Progenitor cell of endocrine pancreas (in vitro differentiated cells): ENCODE results near the gene RTKN. TPM values are rescaled to one million over a fixed set of nuclear protein-coding genes. Genes with fewer than 3 reads are reported as not detected.

ENCODE experiments used
- DNase-seq: peaks from one replicate; pipeline ENCODE4 v3.0.0; 2021; ENCODE audit warnings: low spot score; ENCODE audit not compliant: unreplicated experiment
- H3K27ac Mint-ChIP-seq: 2 replicates; pipeline ENCODE4 v1.8.0; 2021; ENCODE audit warnings: mild to moderate bottlenecking, moderate library complexity, mixed read lengths
- H3K27me3 Mint-ChIP-seq: 2 replicates; pipeline ENCODE4 v1.8.0; 2021; ENCODE audit warnings: mixed read lengths
- H3K36me3 Mint-ChIP-seq: 2 replicates; pipeline ENCODE4 v1.8.0; 2022; ENCODE audit warnings: mixed read lengths; ENCODE audit not compliant: insufficient read depth
- H3K4me1 Mint-ChIP-seq: 2 replicates; pipeline ENCODE4 v1.8.0; 2021; ENCODE audit warnings: low read depth, mixed read lengths
- H3K4me3 Mint-ChIP-seq: 2 replicates; pipeline ENCODE4 v1.8.0; 2021; ENCODE audit warnings: low read depth, mild to moderate bottlenecking, moderate library complexity, mixed read lengths
- H3K9me3 Mint-ChIP-seq: 2 replicates; pipeline ENCODE4 v1.8.0; 2021; ENCODE audit warnings: low read depth, mixed read lengths
- total RNA-seq: library from RNA; stranded (reverse); gene quantifications from 2 replicates; pipeline ENCODE4 v1.2.1, GENCODE V29; 2021
- TF ChIP-seq, protein P1 (sequence below): fragments of 200-600 bp; sonication (generic); IDR thresholded peaks from one replicate; pipeline ENCODE4 v1.5.0; 2021; ENCODE audit warnings: antibody characterized with exemption, mild to moderate bottlenecking; ENCODE audit not compliant: unreplicated experiment

Gene RTKN
- total RNA-seq, 1 donor from 2014 or later, result 129 TPM

DNA sequence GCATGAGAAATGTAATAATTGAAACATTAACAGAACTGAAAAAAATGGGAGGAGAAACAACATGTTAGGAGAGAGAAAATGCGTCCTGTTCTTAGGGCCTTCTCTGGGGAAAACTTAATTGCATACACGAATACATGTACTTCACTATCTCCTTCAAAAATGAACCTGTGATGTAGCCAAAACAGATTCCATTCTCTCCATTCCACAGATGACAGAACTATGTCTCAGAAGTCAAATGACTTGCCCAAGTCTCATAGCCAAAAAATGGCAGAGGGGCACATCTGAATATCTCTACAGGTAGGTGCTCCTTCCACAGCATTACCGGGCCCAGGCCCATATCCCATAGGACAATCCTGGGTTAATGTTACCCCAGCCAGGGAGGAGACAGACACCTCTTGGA is 57.7 kb downstream of the RTKN start:
- Mint-ChIP-seq H3K36me3 (no peaks in the 10 kb centered on the region), H3K27ac (no peak overlapping the region), H3K4me3 (no peak overlapping the region), H3K9me3 (no peaks in the 10 kb centered on the region), H3K27me3 (no peaks in the 10 kb centered on the region), H3K4me1 (peaks cover 11% of the 10 kb centered on the region)
- DNase-seq, result no peak
- TF ChIP-seq, protein P1, sequence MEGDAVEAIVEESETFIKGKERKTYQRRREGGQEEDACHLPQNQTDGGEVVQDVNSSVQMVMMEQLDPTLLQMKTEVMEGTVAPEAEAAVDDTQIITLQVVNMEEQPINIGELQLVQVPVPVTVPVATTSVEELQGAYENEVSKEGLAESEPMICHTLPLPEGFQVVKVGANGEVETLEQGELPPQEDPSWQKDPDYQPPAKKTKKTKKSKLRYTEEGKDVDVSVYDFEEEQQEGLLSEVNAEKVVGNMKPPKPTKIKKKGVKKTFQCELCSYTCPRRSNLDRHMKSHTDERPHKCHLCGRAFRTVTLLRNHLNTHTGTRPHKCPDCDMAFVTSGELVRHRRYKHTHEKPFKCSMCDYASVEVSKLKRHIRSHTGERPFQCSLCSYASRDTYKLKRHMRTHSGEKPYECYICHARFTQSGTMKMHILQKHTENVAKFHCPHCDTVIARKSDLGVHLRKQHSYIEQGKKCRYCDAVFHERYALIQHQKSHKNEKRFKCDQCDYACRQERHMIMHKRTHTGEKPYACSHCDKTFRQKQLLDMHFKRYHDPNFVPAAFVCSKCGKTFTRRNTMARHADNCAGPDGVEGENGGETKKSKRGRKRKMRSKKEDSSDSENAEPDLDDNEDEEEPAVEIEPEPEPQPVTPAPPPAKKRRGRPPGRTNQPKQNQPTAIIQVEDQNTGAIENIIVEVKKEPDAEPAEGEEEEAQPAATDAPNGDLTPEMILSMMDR, result no peak

DNA sequence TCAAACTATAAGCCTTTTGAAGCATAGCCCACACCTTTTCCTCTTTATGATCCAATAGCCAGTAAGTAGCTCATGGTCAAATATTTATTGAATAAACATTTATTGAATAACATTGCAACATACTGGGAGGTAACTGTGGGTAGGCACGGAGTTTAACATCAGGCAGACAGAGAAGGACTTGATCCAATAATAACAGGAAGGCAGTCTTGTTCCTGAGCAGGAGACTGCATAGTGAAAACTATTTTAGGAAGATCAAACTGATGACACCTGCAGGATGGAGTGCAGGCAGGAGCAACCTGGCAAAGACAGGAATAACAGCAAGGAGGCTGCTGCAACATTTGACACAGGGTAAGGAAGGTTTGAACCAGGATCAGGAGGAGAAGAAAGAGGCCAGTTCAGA is 58.5 kb downstream of the RTKN start:
- no peak overlapping the region for H3K4me3 Mint-ChIP-seq
- TF ChIP-seq, protein P1, result no peak

DNA sequence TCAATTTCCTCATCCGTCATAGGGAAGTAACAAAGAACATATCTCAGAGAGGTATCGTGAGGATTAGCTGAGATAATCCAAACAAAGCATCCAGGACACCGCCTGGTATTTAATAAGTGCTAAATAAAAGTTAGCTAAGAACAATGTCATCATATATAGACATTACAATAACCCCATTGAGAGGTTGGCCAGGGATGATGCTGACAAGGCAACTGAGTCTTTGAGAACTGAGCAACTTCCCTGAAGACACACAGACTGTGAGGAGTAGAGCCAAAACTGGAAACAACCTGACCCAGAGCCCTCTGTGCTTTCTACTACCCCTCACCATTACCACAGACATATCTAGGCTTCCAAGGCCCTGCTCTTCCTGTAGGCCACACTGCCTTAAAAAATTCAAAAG is 60.0 kb downstream of the RTKN start:
- peaks cover 4% of the 10 kb centered on the region for H3K36me3 Mint-ChIP-seq
- peaks cover 11% of the 10 kb centered on the region for H3K4me1 Mint-ChIP-seq
- no peak overlapping the region for H3K4me3 Mint-ChIP-seq
- TF ChIP-seq, protein P1, result no peak
- no peak for DNase-seq
- H3K27ac Mint-ChIP-seq, result no peak overlapping the region
- H3K27me3 Mint-ChIP-seq, result no peaks in the 10 kb centered on the region
- no peaks in the 10 kb centered on the region for H3K9me3 Mint-ChIP-seq

More for the DNA sequence above, 58.5 kb downstream of the RTKN start:
- DNase-seq, result no peak
- Mint-ChIP-seq H3K4me1 (peaks cover 11% of the 10 kb centered on the region), H3K9me3 (no peaks in the 10 kb centered on the region), H3K27ac (no peak overlapping the region), H3K27me3 (no peaks in the 10 kb centered on the region), H3K36me3 (no peaks in the 10 kb centered on the region)

- TF ChIP-seq, protein P1, result no peak
- Mint-ChIP-seq H3K4me1 (peaks cover 12% of the 10 kb centered on the region), H3K9me3 (no peaks in the 10 kb centered on the region), H3K27ac (peak within 1 kb of the TSS; percentile 82), H3K4me3 (no peak within 1 kb of the TSS), H3K36me3 (peaks cover 4% of the 10 kb centered on the region), H3K27me3 (no peaks in the 10 kb centered on the region)
- DNase-seq, result no peak
Observed at GRCh38 chr2:74379851-74380789, 61.6 kb downstream of the RTKN start, which contains the start of gene DCTN1. DCTN1 (minus strand) TSS chr2:74380311; CDS start chr2:74380037, 274 bp downstream.

GRCh38 chr2:74378007-74378406 is 63.7 kb downstream of the RTKN start:
- Mint-ChIP-seq H3K4me1 (peaks cover 29% of the 10 kb centered on the region), H3K9me3 (no peaks in the 10 kb centered on the region), H3K27ac (no peak overlapping the region), H3K4me3 (no peak overlapping the region), H3K36me3 (peaks cover 4% of the 10 kb centered on the region), H3K27me3 (no peaks in the 10 kb centered on the region)
- no peak for DNase-seq
- TF ChIP-seq, protein P1, result no peak
